T-helper 22 cell (primary cell): Measurements from ENCODE around the gene TMC3.
"Not testable (repeated sequence)": the region's sequence is repeated elsewhere in the genome, so short reads cannot be mapped to it uniquely, and the experiment has no call there.

Experiments used
- DNase-seq: peaks from one replicate; pipeline ENCODE4 v3.0.0-alpha.2; 2020; ENCODE audit warnings: low read depth

The TMC3 gene

DNA sequence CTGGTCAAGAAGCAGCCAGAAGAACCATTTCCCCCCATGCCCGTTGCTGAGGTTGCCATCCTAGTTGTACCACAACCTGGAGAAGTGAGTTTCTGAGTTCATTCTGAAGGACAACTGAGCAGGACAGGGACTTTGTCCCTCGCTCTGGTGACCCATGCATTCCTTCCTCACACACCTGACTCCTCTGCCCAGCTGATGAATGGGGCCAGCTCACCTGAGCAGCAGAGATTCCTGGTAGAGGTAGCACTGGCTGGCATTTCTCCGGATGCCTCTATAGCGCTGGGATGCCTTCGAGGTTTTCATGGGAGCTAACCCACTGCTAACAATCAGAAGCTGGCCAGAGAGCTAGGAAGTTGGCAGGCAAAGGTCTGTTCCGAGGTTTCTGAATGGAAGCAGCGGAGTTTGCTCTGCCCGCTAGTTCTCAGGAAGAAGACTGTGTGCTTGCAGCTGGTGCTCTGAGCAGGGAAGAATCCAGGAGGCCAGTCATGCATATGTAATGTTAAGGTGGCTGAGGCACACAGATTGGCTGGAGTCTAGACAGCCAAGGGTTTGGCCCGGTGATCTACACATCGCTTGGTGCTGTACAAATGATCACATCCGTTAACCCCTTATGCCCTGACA, at the start of gene TMC3:
Gene TMC3 (minus strand): TSS at position 439 of the 621 bp plus-strand sequence. CDS start 136 bp downstream, at position 303.
- no peak for DNase-seq

- DNase-seq: no peak
These were observed 47.4 kb upstream of the TMC3 start for GRCh38 chr15:81421461-81421860.

DNA sequence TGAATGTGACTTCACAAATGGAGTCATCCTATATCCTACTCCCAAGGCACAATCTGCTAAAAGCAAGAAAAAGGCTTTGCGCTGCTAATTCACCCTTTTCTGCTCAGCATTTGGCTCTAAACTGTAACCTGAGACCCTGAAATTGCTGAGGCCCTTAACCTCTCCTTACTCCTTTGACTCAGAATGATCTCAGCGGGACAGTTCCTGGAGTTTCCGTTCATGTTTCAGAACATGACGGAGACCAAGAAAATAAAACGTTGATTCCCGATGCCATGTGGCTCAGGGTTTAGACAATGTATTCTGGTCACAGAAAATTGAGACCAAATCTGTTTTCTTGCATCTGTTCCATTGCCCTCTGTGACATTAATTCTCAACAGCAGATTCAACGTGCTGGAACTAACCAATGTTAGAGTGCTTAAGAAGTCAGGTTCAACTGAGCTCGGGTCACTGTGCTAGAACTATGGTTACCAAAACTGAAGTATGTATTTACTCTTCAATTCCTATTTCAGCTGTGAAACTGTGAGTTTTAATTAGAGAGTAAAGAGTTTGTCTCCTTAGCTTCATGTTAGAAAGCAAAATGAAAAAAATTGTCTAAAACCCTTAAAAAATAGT, 45.4 kb upstream of the TMC3 start:
- no peak for DNase-seq

DNA sequence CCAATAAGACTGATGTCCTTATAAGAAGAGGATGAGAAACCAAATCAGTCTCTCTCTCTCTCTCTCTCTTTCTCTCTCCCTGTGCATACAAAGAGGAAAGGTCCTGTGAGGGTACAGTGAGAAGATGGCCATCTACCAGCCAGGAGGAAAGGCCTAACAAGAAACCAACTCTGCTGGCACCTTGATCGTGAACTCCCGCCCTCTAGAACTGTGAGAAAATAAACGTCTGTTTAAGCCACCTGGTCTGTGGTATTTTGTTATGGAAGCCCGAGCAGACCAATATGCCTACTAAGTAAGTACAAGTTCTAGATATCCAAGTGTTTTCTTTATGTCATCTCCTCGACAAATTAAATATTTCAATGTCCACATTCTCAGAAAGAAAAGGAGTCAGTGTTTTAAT, 44.9 kb upstream of the TMC3 start:
- no peak for DNase-seq

DNA sequence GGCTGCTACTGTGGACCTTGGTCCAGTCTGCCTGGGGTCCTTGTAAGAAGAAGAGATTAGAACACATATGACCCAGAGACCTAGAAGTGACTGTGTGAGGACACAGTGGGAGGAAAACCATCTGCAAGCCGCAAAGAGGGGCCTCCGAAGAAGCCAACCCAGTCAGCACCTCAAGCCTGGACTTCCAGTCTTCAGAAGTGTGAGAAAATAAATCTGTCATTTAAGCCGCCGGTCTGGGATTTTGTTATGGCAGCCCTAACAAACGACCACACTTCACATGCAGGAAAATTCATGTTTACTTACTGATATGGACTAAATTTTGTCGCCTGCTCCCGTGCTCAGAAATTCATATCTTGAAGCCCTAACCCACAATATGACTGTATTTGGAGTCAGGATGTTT, 44.4 kb upstream of the TMC3 start:
- DNase-seq: no peak

- DNase-seq: not testable (repeated sequence)
These were observed 40.4 kb upstream of the TMC3 start for GRCh38 chr15:81414274-81414968.

GRCh38 chr15:81413851-81414250, 39.8 kb upstream of the TMC3 start:
- no peak for DNase-seq

DNA sequence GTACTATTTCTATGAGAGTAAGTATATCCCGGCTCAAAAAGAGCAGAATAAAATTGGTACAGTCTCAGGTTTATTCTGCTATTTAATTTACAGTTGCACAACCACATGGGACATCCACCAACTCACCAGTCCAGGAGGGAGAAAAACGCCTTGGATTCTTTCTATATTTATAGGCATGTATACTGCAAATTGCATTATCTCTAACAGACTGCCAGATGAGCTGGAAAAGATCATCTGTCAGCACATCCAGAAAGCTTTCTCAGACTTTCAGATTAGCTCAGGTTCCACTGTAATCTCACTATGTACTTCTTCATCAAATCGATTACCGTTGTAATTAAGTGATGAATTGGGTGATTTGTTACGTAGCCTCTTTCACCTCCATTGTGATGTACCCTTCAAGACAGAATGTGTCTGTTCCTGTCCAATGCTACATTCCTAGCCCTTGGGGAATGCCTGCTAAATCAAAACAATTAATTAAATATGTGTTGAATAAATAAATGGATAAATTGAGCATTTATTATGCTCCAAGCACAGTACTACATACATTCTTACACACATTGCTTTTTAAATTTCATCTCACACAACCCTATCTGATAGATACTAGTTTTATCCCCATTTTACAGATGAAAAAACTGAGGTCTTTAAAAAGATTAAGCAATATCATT, 38.1 kb upstream of the TMC3 start:
- DNase-seq: no peak

GRCh38 chr15:81411051-81411450, 37.0 kb upstream of the TMC3 start:
- no peak for DNase-seq

DNA sequence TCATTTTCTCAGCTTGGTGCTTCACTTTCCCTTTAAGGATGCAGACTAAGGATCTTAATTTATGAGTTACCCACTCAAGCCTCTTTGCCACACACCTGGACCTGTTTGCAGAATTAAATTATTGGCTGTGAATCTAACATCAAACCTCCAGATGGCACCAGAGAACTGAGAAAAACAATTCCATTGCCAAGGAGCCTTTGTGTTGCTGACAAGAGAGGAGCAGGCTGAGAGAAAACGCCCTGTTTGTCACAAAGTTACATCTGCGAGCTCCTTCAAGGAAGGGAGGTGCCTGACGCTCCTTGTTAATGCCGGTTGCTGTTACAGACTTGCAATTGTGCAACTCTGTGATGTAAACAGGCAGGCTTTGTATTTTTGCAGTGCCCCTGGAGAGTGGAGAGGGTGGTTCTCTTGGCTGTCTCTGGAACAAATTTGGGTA, 36.3 kb upstream of the TMC3 start:
- DNase-seq: no peak

- no peak for DNase-seq
These were observed 33.7 kb upstream of the TMC3 start for GRCh38 chr15:81407718-81408117.

- no peak for DNase-seq
These were observed 33.2 kb upstream of the TMC3 start for GRCh38 chr15:81407176-81407575.

DNA sequence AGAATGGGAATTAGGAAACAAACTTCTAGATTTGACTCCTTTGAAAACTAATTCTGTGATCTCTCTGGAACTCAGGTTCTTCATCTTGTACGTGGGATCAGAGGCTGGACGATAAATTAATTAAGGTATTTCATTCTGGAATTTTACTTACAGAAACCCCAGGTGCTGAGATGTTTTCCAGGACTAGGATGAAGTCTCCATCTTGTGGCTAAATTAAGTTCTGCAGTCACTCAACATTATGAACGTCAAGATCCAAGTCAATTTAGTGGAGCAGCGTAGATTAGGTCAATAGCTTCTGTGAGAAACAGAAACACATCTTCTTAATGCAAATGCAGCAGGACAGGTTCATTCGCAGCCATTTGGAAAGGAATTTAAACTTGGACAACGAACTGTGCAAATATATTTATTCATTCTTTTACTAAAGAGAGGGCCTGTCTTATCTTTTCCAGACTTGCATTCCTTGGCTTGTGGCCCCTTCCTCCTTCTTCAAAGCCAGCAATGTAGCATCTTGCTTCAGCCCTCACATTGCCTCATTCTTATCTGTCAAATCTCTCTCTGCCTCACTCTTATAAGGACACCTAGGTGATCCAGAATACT, 26.7 kb upstream of the TMC3 start:
- no peak for DNase-seq

- DNase-seq: no peak
These were observed 25.0 kb upstream of the TMC3 start for GRCh38 chr15:81398910-81399551.

- DNase-seq: no peak
These were observed 24.4 kb upstream of the TMC3 start for GRCh38 chr15:81398456-81398855.

GRCh38 chr15:81394603-81395002, 20.6 kb upstream of the TMC3 start:
- no peak for DNase-seq

GRCh38 chr15:81391657-81392056, 17.6 kb upstream of the TMC3 start:
- no peak for DNase-seq

- no peak for DNase-seq
These were observed 14.4 kb upstream of the TMC3 start for GRCh38 chr15:81388436-81388770.

DNA sequence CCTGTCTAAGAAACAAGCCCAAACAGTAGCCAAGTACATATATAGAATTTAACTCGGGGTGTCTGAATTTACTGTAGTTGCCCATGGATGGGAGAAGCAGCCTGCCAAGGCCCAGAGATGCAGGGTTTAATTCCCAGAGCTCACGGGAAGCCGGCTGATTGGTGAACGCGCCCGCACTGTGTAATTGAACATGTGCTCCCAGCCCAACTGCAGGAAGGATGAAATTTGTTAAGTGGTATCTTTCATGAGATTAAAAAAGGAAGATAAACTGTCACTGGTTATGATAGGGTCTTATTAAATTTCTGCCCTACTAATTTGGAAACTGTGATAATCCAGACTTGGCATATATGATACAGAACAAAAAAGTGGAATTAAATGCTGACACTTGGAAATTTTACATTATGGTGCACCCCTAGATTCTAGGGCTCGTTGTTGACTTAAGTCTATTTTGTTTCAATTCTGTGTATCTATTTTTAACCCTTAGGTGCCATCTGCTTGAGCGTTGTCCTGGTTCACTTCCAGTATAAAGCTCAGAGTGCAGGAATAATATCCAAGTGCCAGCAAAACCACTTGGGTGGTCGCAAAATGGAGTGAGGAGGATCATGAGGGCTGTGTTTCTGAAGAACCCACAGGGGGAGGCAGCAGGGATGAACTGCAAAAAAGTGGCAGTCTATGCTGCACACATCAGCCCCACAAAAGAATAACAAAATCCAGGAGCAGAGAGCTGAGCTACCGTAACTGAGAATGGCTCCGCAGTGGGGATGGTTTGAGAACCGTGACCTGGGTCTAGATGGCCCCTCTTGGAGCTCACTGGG, 13.8 kb upstream of the TMC3 start:
- no peak for DNase-seq

DNA sequence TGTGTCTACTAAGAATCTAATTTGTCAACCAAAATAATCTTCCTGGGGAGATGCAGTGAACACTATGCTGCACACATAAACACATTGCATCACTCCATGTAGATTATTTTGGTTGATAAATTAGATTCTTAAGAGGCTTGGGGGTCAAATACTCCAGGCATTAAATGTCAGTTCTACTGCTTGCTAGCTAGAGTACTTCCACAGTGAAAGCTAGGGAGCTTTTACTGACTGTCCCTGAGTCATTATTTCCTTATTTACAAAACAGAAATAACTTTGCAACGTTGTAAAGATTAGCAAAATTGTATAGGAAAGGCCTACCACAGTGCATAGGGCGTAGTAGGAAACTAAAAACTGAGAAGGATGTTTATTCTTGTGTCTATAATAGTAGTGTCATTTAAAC, 12.9 kb upstream of the TMC3 start:
- no peak for DNase-seq

GRCh38 chr15:81385721-81386076, 11.7 kb upstream of the TMC3 start:
- no peak for DNase-seq
